Esophagus muscularis mucosa (tissue), 3 donors: Measurements from ENCODE around the gene OPN1SW.

Experiments used
- POLR2A ChIP-seq: fragments of 450-650 bp; IDR thresholded peaks from one replicate; pipeline ENCODE4 v1.6.1; 2017; ENCODE audit warnings: antibody characterized with exemption, moderate library complexity, mild to moderate bottlenecking, low read depth
- TF ChIP-seq, protein P1 (sequence below), 3 experiments: fragments of 200-600 bp in 2 of 3; fragments of 450-650 bp in 1 of 3; sonication (generic) in 2 of 3; IDR thresholded peaks; one replicate each; pipeline ENCODE4 v1.5.1; 2017 to 2019; ENCODE audit warnings: antibody characterized with exemption in 3 of 3, mild to moderate bottlenecking in 2 of 3, moderate library complexity in 1 of 3

DNA sequence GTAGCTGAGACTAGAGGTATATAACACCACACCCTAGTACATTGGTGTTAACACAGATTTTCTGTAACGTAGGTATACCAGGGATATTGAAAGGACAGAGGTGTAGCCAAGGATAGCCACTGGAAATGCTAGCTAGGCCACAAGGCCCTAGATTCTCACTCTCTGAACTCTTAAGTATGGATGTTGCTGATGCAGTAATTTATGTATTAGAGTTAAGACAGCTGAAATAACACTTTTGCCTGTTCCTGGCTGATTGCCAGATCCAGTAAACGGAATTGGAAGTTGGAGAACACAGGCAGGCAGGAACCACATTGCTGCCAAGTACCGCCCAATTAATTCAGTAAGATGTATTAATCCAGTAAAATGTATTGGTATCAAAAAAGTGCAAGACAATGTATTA lies 34.6 kb downstream of the OPN1SW start:
- TF ChIP-seq, protein P1, sequence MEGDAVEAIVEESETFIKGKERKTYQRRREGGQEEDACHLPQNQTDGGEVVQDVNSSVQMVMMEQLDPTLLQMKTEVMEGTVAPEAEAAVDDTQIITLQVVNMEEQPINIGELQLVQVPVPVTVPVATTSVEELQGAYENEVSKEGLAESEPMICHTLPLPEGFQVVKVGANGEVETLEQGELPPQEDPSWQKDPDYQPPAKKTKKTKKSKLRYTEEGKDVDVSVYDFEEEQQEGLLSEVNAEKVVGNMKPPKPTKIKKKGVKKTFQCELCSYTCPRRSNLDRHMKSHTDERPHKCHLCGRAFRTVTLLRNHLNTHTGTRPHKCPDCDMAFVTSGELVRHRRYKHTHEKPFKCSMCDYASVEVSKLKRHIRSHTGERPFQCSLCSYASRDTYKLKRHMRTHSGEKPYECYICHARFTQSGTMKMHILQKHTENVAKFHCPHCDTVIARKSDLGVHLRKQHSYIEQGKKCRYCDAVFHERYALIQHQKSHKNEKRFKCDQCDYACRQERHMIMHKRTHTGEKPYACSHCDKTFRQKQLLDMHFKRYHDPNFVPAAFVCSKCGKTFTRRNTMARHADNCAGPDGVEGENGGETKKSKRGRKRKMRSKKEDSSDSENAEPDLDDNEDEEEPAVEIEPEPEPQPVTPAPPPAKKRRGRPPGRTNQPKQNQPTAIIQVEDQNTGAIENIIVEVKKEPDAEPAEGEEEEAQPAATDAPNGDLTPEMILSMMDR (IDR thresholded peaks at IDR 0.05): no peak
- TF ChIP-seq POLR2A: no peak
